Adrenal gland (tissue), 5 donors: Measurements from ENCODE around the gene FTL.

Experiments used
- POLR2A ChIP-seq, 2 donors: fragments of 450-650 bp; IDR thresholded peaks; one replicate each; pipeline ENCODE4 v1.6.1; 2017; ENCODE audit warnings: antibody characterized with exemption in 2 of 2, mild to moderate bottlenecking in 2 of 2, moderate library complexity in 1 of 2
- TF ChIP-seq, protein P1 (sequence below), 6 experiments: fragments of 450-650 bp in 4 of 6; fragments of 200-600 bp in 2 of 6; sonication (generic) in 1 of 6; IDR thresholded peaks; 1 replicate in 5 of 6; 2 replicates in 1 of 6; pipeline versions ENCODE4 v1.5.1 to v1.8.0; 2016 to 2021; ENCODE audit warnings: antibody characterized with exemption in 6 of 6, mild to moderate bottlenecking in 2 of 6, moderate library complexity in 1 of 6
- donor health status: DM: no; HTN: no; CAD: no.

DNA sequence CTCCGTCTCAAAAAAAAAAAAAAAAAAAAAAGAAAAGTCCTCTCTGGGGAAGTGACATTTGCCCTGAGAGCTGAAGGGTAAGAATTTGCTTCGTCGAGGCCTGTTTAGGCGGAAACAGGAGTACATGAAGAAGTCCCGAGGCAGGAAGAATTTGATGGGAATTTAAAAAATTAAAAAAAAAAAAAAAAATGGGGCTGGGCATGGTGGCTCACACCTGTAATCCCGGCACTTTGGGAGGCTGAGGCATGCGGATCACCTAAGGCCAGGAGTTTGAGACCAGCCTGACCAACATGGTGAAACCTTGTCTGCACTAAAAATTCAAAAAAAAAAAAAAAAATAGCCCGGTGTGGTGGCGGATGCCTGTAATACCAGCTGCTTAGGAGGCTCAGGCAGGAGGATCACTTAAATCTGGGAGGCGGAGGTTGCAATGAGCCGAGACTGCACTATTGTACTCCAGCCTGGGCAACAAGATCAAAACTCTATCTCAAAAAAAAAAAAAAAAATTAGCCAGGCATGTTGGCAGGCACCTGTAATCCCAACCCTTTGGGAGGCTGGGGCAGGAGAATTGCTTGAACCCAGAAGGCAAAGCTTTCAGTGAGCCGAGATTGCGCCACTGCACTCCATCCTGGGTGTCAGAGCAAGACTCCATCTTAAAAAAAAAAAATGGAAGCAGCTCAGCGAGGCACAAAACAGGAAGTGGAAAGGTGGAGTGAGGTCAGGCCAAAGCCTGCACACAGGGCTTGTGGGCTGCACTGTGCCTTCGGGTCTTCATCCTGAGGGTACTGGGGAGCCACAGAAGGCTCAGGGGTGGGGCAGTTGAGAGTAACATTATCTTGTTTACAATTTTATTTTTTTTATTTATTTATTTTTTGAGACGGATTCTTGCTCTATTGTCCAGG, 5.5 kb upstream of the FTL start:
- TF ChIP-seq, protein P1, sequence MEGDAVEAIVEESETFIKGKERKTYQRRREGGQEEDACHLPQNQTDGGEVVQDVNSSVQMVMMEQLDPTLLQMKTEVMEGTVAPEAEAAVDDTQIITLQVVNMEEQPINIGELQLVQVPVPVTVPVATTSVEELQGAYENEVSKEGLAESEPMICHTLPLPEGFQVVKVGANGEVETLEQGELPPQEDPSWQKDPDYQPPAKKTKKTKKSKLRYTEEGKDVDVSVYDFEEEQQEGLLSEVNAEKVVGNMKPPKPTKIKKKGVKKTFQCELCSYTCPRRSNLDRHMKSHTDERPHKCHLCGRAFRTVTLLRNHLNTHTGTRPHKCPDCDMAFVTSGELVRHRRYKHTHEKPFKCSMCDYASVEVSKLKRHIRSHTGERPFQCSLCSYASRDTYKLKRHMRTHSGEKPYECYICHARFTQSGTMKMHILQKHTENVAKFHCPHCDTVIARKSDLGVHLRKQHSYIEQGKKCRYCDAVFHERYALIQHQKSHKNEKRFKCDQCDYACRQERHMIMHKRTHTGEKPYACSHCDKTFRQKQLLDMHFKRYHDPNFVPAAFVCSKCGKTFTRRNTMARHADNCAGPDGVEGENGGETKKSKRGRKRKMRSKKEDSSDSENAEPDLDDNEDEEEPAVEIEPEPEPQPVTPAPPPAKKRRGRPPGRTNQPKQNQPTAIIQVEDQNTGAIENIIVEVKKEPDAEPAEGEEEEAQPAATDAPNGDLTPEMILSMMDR (IDR thresholded peaks at IDR 0.05) = no peak
- TF ChIP-seq POLR2A (IDR thresholded peaks at IDR 0.05) = no peak
